ENCODE data around the gene ARHGEF4. TPM values are rescaled to one million over a fixed set of nuclear protein-coding genes. Genes with fewer than 3 reads are reported as not detected.
A peak's percentile ranks its signal among the peaks of the same experiment; 100 is the strongest.

Gene ARHGEF4
- total and polyA plus RNA-seq, 11 donors, result 0.30 to 5.5 (median 3.8) TPM

DNA sequence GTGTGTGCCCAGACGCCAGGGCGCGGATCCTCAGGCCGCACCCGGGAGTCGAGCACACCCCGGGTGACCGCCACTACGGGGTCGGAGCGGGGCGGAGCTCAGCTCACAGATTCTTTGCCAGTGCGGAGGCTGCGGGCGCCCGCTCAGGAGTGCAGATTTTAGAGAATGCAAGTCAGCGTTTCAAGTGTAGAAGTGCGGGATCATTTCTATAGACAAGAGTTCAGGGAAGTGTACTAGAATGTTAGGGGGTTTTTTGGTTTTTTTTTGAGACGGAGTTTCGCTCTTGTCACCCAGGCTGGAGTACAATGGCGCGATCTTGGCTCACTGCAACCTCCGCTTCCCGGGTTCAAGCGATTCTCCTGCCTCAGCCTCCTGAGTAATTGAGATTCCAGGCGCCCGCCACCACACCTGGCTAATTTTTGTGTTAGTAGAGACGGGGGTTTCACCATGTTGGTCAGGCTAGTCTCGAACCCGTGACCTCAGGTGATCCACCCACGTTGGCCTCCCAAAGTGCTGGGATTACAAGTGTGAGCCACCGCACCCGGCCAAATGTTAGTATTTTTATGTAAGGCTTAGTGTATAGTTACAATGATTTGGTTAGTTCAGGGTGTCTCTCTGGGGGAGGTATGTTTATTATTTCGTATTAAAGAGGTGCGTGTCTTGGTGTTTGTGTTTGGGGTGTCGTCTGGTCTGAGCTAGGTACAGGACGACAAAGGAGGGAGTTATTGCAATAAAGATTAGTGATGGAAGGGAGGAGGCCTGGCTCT lies 257.2 kb downstream of the ARHGEF4 start:
- Histone ChIP-seq H3K36me3 (peaks cover 0 to 19% (median 6%) of the 10 kb centered on the region in 9 donors), H3K27me3 (no peaks in the 10 kb centered on the region), H3K27ac (peak overlapping the region; percentile 76 to 99 (median 98)), H3K4me3 (peak overlapping the region; percentile 52 to 99 (median 86)), H3K9me3 (no peaks in the 10 kb centered on the region), H3K4me1 (peaks cover 0 to 22% (median 16%) of the 10 kb centered on the region in 12 donors)
- ATAC-seq (peak; percentile 78 to 93 (median 89)), DNase-seq (peak in 2 of 5 donors; percentile 18 to 35)
- TF ChIP-seq, protein P1, sequence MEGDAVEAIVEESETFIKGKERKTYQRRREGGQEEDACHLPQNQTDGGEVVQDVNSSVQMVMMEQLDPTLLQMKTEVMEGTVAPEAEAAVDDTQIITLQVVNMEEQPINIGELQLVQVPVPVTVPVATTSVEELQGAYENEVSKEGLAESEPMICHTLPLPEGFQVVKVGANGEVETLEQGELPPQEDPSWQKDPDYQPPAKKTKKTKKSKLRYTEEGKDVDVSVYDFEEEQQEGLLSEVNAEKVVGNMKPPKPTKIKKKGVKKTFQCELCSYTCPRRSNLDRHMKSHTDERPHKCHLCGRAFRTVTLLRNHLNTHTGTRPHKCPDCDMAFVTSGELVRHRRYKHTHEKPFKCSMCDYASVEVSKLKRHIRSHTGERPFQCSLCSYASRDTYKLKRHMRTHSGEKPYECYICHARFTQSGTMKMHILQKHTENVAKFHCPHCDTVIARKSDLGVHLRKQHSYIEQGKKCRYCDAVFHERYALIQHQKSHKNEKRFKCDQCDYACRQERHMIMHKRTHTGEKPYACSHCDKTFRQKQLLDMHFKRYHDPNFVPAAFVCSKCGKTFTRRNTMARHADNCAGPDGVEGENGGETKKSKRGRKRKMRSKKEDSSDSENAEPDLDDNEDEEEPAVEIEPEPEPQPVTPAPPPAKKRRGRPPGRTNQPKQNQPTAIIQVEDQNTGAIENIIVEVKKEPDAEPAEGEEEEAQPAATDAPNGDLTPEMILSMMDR (IDR thresholded peaks at IDR 0.05), result no peak
- no peak for TF ChIP-seq POLR2A (IDR thresholded peaks at IDR 0.05)
- WGBS, 4 donors, result 10 to 12% (median 11%) methylated on average over 37 of the region's 37 CpGs
- intact Hi-C loops (cut with DNase I), result loop anchor here in 3 of 10 donors (1.0 kb wide), 2 partner anchors 10 to 11 kb away; partner anchors contain the start of gene PLEKHB2 (in 1 of the 3)

DNA sequence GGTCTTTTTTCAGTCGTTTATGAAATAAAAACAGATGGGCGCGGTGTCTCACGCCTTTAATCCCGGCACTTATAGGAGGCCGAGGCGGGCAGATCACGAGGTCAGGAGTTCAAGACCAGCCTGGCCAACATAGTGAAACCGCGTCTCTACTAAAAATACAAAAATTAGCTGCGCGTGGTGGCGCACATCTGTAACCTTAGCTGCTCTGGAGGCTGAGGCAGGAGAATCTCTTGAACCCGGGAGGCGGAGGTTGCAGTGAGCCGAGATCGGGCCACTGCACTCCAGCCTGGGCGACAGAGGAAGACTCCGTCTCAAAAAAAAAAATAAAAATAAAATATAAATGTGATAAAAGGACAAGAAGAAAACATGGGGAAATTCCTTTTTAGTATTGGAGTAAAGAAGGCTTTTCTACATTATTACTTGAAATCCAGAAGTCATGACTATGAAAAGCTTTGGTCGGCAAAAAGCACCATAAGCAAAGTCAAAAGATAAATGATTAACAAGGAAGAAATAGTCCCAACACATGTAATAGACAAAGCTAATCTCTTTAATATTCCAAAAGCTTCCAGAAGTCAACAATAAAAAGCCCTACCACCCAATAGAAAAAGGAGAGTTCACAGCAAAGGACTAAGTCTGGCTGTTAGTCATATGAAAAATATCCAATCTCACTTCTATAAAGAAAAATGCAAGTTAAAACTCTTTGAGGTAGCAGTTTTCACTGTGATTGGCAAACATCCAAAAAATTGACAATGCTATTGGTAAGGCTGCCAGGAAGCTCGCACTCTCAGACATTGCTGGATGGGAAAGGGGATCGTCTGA lies 258.0 kb downstream of the ARHGEF4 start:
- 77 to 82% (median 79%) methylated on average over 22 of the region's 22 CpGs for WGBS, 4 donors
- H3K4me3 ChIP-seq, result peak overlapping the region in 4 of 12 donors; percentile 70 to 94 (median 84)
- H3K27me3 ChIP-seq, result no peaks in the 10 kb centered on the region
- peaks cover 0 to 22% (median 16%) of the 10 kb centered on the region in 12 donors for H3K4me1 ChIP-seq
- no peak for DNase-seq
- peak overlapping the region in 1 of 12 donors; percentile 94 for H3K27ac ChIP-seq
- no peak for ATAC-seq
- no peaks in the 10 kb centered on the region for H3K9me3 ChIP-seq
- TF ChIP-seq, protein P1 (IDR thresholded peaks at IDR 0.05), result no peak
- no peak for TF ChIP-seq POLR2A (IDR thresholded peaks at IDR 0.05)
- peaks cover 0 to 12% (median 0%) of the 10 kb centered on the region in 9 donors for H3K36me3 ChIP-seq
- intact Hi-C loops (cut with DNase I), result no loop called here

Other genes with a start within 250 kb of the ARHGEF4 start
- under 1 TPM in 1 of 9 donors, not detected in 8; 0.66 TPM for gene CFC1, start 237.3 kb upstream of the ARHGEF4 start, total RNA-seq
- under 1 TPM in 1 of 2 donors, not detected in 1; 0.08 TPM for gene CFC1, start 237.3 kb upstream of the ARHGEF4 start, polyA plus RNA-seq
- gene POTEJ, start 225.5 kb upstream of the ARHGEF4 start, total RNA-seq, result under 1 TPM in 1 of 9 donors, not detected in 8; 0.10 TPM
- not detected for gene POTEJ, start 225.5 kb upstream of the ARHGEF4 start, polyA plus RNA-seq
- not detected for gene GPR148, start 107.8 kb upstream of the ARHGEF4 start, total RNA-seq
- not detected for gene GPR148, start 107.8 kb upstream of the ARHGEF4 start, polyA plus RNA-seq
- gene AMER3, start 81.4 kb upstream of the ARHGEF4 start, total RNA-seq, result not detected
- not detected for gene AMER3, start 81.4 kb upstream of the ARHGEF4 start, polyA plus RNA-seq

Measured in heart left ventricle (tissue), 16 donors.